H1 (cell line): ENCODE data around the gene DISC1. TPM values are rescaled to one million over a fixed set of nuclear protein-coding genes. Genes with fewer than 3 reads are reported as not detected.

ENCODE experiments used
- CTCF ChIA-PET: fragments of 300-600 bp; sonication (Branson Sonifier 250); formaldehyde crosslinking; loops from one replicate; lab custom pipeline; 2021; ENCODE audit not compliant: partially characterized antibody; lab: Charles Lee
- POLR2A ChIA-PET: fragments of 300-600 bp; sonication (Branson Sonifier 250); formaldehyde crosslinking; loops from one replicate; lab custom pipeline; 2021; ENCODE audit warnings: inconsistent platforms; ENCODE audit not compliant: partially characterized antibody; lab: Charles Lee
- DNase-seq, 2 experiments: peaks; one replicate each; pipeline versions ENCODE4 v3.0.0 to v3.0.0-alpha.2; 2010 to 2022; ENCODE audit warnings: low spot score in 2 of 2, low read depth in 1 of 2, mixed read lengths in 1 of 2
- FAIRE-seq: peaks from 2 replicates; lab custom pipeline; 2011; peaks lifted over from hg19 to GRCh38; lab: Jason Lieb, UNC
- H2AFZ ChIP-seq: 2 replicates; pipeline ENCODE4 v1.8.1; 2012; ENCODE audit warnings: low read length, inconsistent platforms
- H2AK5ac ChIP-seq: 2 replicates; pipeline ENCODE4 v1.6.1; 2013; ENCODE audit warnings: low read depth, low read length
- H2BK120ac ChIP-seq: replicated peaks from 2 replicates; pipeline ENCODE3; 2013; ENCODE audit warnings: low read depth, low read length, inconsistent platforms
- H2BK12ac ChIP-seq: 2 replicates; pipeline ENCODE4 v1.6.1; 2013; ENCODE audit warnings: low read depth, low read length
- H2BK15ac ChIP-seq: 2 replicates; pipeline ENCODE4 v1.6.1; 2013; ENCODE audit warnings: low read length
- H2BK20ac ChIP-seq: 2 replicates; pipeline ENCODE4 v1.6.1; 2013; ENCODE audit warnings: low read length
- H2BK5ac ChIP-seq: 2 replicates; pipeline ENCODE4 v1.6.1; 2013; ENCODE audit warnings: low read depth, low read length
- H3K14ac ChIP-seq: 2 replicates; pipeline ENCODE4 v1.6.1; 2013; ENCODE audit warnings: inconsistent platforms; ENCODE audit not compliant: insufficient read length
- H3K18ac ChIP-seq: 2 replicates; pipeline ENCODE4 v1.6.1; 2013; ENCODE audit warnings: low read length; ENCODE audit errors: extremely low read depth
- H3K23ac ChIP-seq: 2 replicates; pipeline ENCODE4 v1.6.1; 2013; ENCODE audit warnings: inconsistent platforms; ENCODE audit not compliant: insufficient read length
- H3K23me2 ChIP-seq: 2 replicates; pipeline ENCODE4 v1.6.1; 2013; ENCODE audit warnings: low read depth, low read length
- H3K27ac ChIP-seq: 2 replicates; pipeline ENCODE4 v1.6.1; 2011; ENCODE audit warnings: low read depth, low read length, inconsistent platforms
- H3K27me3 ChIP-seq, 4 experiments: replicated peaks in 1 of 4; 1 replicate in 1 of 4; 2 replicates in 3 of 4; pipeline versions ENCODE4 v1.6.1 to v1.8.1; 2011 to 2013; ENCODE audit warnings: low read length in 3 of 4, mild to moderate bottlenecking in 3 of 4, inconsistent platforms in 2 of 4, mixed read lengths in 2 of 4, moderate library complexity in 1 of 4; ENCODE audit not compliant: control insufficient read depth in 3 of 4, insufficient read depth in 3 of 4; ENCODE audit errors: extremely low read depth in 1 of 4
- H3K36me3 ChIP-seq, 4 experiments: 2 replicates each; pipeline versions ENCODE4 v1.6.1 to v1.8.1; 2011 to 2013; ENCODE audit warnings: mild to moderate bottlenecking in 4 of 4, low read length in 3 of 4, moderate library complexity in 2 of 4, control low read depth in 1 of 4, inconsistent platforms in 1 of 4; ENCODE audit not compliant: insufficient read depth in 4 of 4, control insufficient read depth in 2 of 4
- H3K4ac ChIP-seq: replicated peaks from 2 replicates; pipeline ENCODE3; 2013; ENCODE audit warnings: low read length, low read depth, mixed read lengths, inconsistent platforms; ENCODE audit not compliant: insufficient read length
- H3K4me1 ChIP-seq, 4 experiments: replicated peaks in 1 of 4; 1 replicate in 1 of 4; 2 replicates in 3 of 4; pipeline versions ENCODE4 v1.6.1 to v1.8.1; 2011 to 2013; ENCODE audit warnings: low read length in 3 of 4, inconsistent platforms in 2 of 4, mixed read lengths in 1 of 4; ENCODE audit not compliant: insufficient read depth in 4 of 4, control insufficient read depth in 3 of 4
- H3K4me2 ChIP-seq, 2 experiments: 2 replicates each; pipeline versions ENCODE4 v1.6.1 to v1.8.1; 2011 to 2013; ENCODE audit warnings: low read depth in 2 of 2, low read length in 2 of 2, control low read depth in 1 of 2, inconsistent platforms in 1 of 2, mild to moderate bottlenecking in 1 of 2; ENCODE audit not compliant: insufficient read depth in 1 of 2
- H3K4me3 ChIP-seq, 4 experiments: fragments of 200-600, 300-600 bp in 1 of 4; sonication (generic), shearing (Covaris generic), sonication (Bioruptor Twin) in 1 of 4; 2 replicates each; pipeline versions ENCODE4 v1.5.1 to v1.8.1; 2011 to 2016; ENCODE audit warnings: low read length in 4 of 4, low read depth in 3 of 4, control low read depth in 2 of 4, inconsistent platforms in 2 of 4, mild to moderate bottlenecking in 2 of 4, mixed read lengths in 1 of 4, moderate library complexity in 1 of 4; ENCODE audit not compliant: insufficient read depth in 2 of 4; ENCODE audit errors: extremely low read depth in 1 of 4
- H3K56ac ChIP-seq: replicated peaks from 2 replicates; pipeline ENCODE3; 2013; ENCODE audit warnings: low read depth, mild to moderate bottlenecking, mixed read lengths, low read length, inconsistent platforms; ENCODE audit not compliant: insufficient read length
- H3K79me1 ChIP-seq: 2 replicates; pipeline ENCODE4 v1.6.1; 2013; ENCODE audit warnings: low read depth, low read length, control low read depth
- H3K79me2 ChIP-seq, 2 experiments: 2 replicates each; pipeline versions ENCODE4 v1.6.1 to v1.8.1; 2012 to 2013; ENCODE audit warnings: low read length in 2 of 2, mild to moderate bottlenecking in 2 of 2, inconsistent platforms in 1 of 2; ENCODE audit not compliant: insufficient read depth in 2 of 2, control insufficient read depth in 1 of 2
- H3K9ac ChIP-seq, 4 experiments: replicated peaks in 1 of 4; 1 replicate in 1 of 4; 2 replicates in 3 of 4; pipeline versions ENCODE4 v1.6.1 to v1.8.1; 2011 to 2013; ENCODE audit warnings: low read depth in 3 of 4, low read length in 3 of 4, control low read depth in 2 of 4, mild to moderate bottlenecking in 2 of 4, moderate library complexity in 2 of 4, inconsistent platforms in 1 of 4; ENCODE audit errors: extremely low read depth in 1 of 4
- H3K9me3 ChIP-seq, 2 experiments: 2 replicates each; pipeline versions ENCODE4 v1.6.1 to v1.8.1; 2012 to 2013; ENCODE audit warnings: mild to moderate bottlenecking in 2 of 2, moderate library complexity in 2 of 2, control low read depth in 1 of 2, inconsistent platforms in 1 of 2, low read depth in 1 of 2, low read length in 1 of 2, mixed read lengths in 1 of 2; ENCODE audit not compliant: insufficient read depth in 2 of 2
- H4K20me1 ChIP-seq, 2 experiments: replicated peaks in 1 of 2; 2 replicates each; pipeline versions ENCODE3 to v1.8.1; 2011 to 2013; ENCODE audit warnings: inconsistent platforms in 2 of 2, low read length in 2 of 2, mild to moderate bottlenecking in 1 of 2; ENCODE audit not compliant: insufficient read depth in 2 of 2, control insufficient read depth in 1 of 2
- H4K5ac ChIP-seq: 2 replicates; pipeline ENCODE4 v1.6.1; 2013; ENCODE audit warnings: low read length, low read depth, mixed read lengths, inconsistent platforms; ENCODE audit not compliant: insufficient read length
- H4K8ac ChIP-seq: 2 replicates; pipeline ENCODE4 v1.8.0; 2013; ENCODE audit warnings: mild to moderate bottlenecking, moderate library complexity, low read length, inconsistent platforms; ENCODE audit not compliant: insufficient read depth; ENCODE audit errors: extremely low read depth
- H4K91ac ChIP-seq: replicated peaks from 2 replicates; pipeline ENCODE3; 2013; ENCODE audit warnings: low read length, mixed read lengths, inconsistent platforms; ENCODE audit not compliant: insufficient read length
- BACH1 ChIP-seq: IDR thresholded peaks from 2 replicates; pipeline ENCODE4 v1.6.1; 2012; ENCODE audit warnings: low read length, improper control_type of control experiment
- CBX8 ChIP-seq: fragments of 300-800, 300-1000 bp; sonication (generic); IDR thresholded peaks from 2 replicates; pipeline ENCODE4 v1.7.1; 2016; ENCODE audit warnings: low read depth, low read length, borderline replicate concordance
- CHD2 ChIP-seq: IDR thresholded peaks from 2 replicates; pipeline ENCODE4 v1.6.1; 2012; ENCODE audit warnings: low read length, improper control_type of control experiment
- CREB1 ChIP-seq: IDR thresholded peaks from 2 replicates; pipeline ENCODE4 v1.6.1; 2012; ENCODE audit warnings: inconsistent platforms
- CTBP2 ChIP-seq: IDR thresholded peaks from 2 replicates; pipeline ENCODE4 v1.7.0; 2011; ENCODE audit warnings: borderline replicate concordance, mild to moderate bottlenecking, moderate library complexity, mixed read lengths, low read length; ENCODE audit not compliant: insufficient read depth, insufficient read length
- HDAC2 ChIP-seq, 2 experiments: fragments of 300-600 bp in 1 of 2; sonication (generic) in 1 of 2; IDR thresholded peaks; 2 replicates each; pipeline ENCODE4 v1.6.1; 2011 to 2012; ENCODE audit warnings: low read depth in 2 of 2, low read length in 2 of 2, mild to moderate bottlenecking in 2 of 2, moderate library complexity in 2 of 2, borderline replicate concordance in 1 of 2, inconsistent platforms in 1 of 2
- HDAC6 ChIP-seq: IDR thresholded peaks from one replicate; pipeline ENCODE4 v1.7.1; 2012; ENCODE audit warnings: low read depth, mild to moderate bottlenecking, inconsistent platforms, low read length, moderate library complexity
- JUND ChIP-seq: IDR thresholded peaks from 2 replicates; pipeline ENCODE4 v1.6.1; 2011; ENCODE audit warnings: mild to moderate bottlenecking, improper control_type of control experiment, low read length
- KDM5A ChIP-seq: fragments of 200-600 bp; IDR thresholded peaks from 2 replicates; pipeline ENCODE4 v1.7.1; 2012; ENCODE audit warnings: mild to moderate bottlenecking, low read length, inconsistent platforms, mixed read lengths
- MAFK ChIP-seq: IDR thresholded peaks from 2 replicates; pipeline ENCODE4 v1.6.1; 2012; ENCODE audit warnings: low read depth, mild to moderate bottlenecking, improper control_type of control experiment, low read length
- RXRA ChIP-seq: IDR thresholded peaks from 2 replicates; pipeline ENCODE4 v1.6.1; 2011; ENCODE audit warnings: low read depth, mild to moderate bottlenecking, low read length, moderate library complexity; ENCODE audit not compliant: insufficient read depth
- SAP30 ChIP-seq: fragments of 300-600 bp; sonication (generic); IDR thresholded peaks from 2 replicates; pipeline ENCODE4 v1.7.1; 2012; ENCODE audit warnings: low read length, moderate library complexity, mild to moderate bottlenecking, inconsistent platforms; ENCODE audit not compliant: insufficient read depth, insufficient replicate concordance
- SRF ChIP-seq: IDR thresholded peaks from 2 replicates; pipeline ENCODE4 v1.6.1; 2011; ENCODE audit warnings: mild to moderate bottlenecking, low read depth, low read length, moderate library complexity
- WGBS, 2 experiments: shearing (Covaris generic) in 1 of 2; methylation state at CpG; one replicate each; pipeline versions ENCODE4 v1.1.6 to v1.1.7; 2013 to 2015; ENCODE audit warnings: low lambda C conversion rate in 2 of 2, mixed read lengths in 2 of 2, inconsistent platforms in 1 of 2, low coverage in 1 of 2, missing lambda C conversion rate in 1 of 2; ENCODE audit not compliant: insufficient replicate concordance in 2 of 2, insufficient coverage in 1 of 2, insufficient read length in 1 of 2; ENCODE audit errors: extremely low coverage in 1 of 2, missing lambda C conversion rate in 1 of 2; 5-methylcytosine and 5-hydroxymethylcytosine counted together
- polyA plus RNA-seq, 7 experiments: library from polyadenylated mRNA; depleted of rRNA in 3 of 7; stranded (reverse) in 5 of 7; unstranded in 2 of 7; fragments of >200 nt in 5 of 7; fragments of 200-250 nt in 2 of 7; gene quantifications; 1 replicate in 5 of 7; 2 replicates in 1 of 7; 4 replicates in 1 of 7; pipeline versions ENCODE4 v1.2.1 to v1.2.3, GENCODE V29; 2011 to 2013; ENCODE audit warnings: missing spikeins in 2 of 7, mixed read lengths in 2 of 7
- total RNA-seq: library from RNA; stranded (reverse); fragmentation: NEBNext Ultra II Directional; extraction: Animal tissue kit (Norgen Biotek cat#: 25700); gene quantifications from 2 replicates; pipeline ENCODE4 v1.2.1, GENCODE V29; 2021
- TF ChIP-seq, protein P1 (sequence below): IDR thresholded peaks from 2 replicates; pipeline ENCODE4 v1.6.1; 2012; ENCODE audit warnings: inconsistent platforms

The DISC1 gene
- total and polyA plus RNA-seq, 2 of the 8 experiments (the other 6 are each of a cell fraction or from before 2014, with no cell fraction given), result 1.1 to 3.5 TPM

DNA sequence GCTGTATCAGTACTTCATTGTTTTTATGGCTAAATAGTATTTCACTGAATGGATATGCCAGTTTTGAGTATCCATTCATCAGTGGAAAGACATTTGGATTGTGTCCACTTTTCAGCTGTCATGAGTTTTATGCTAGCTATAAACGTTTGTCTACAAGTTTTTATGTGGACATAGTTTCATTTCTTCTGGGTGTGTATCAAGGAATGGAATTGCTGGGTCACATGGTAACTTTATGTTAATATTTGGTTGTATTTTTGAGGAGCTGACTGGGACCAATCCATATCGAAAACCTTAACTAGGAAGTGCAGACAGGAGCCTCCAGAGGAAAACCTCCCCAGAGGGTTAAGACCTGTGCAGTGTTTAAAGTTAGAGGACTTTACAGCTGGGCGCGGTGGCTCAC, 31.8 kb upstream of the DISC1 start:
- no peak overlapping the region for H2BK20ac ChIP-seq
- H2BK120ac ChIP-seq, result no peak overlapping the region
- no peak overlapping the region for H3K14ac ChIP-seq
- no peak overlapping the region for H3K9ac ChIP-seq
- 85% methylated on average over 4 of the region's 4 CpGs; no CpG with 5 or more reads in 1 of the 2 experiments for WGBS, 2 experiments
- no peak overlapping the region for H3K23ac ChIP-seq
- no peak overlapping the region for H2AFZ ChIP-seq
- no peak overlapping the region for H3K56ac ChIP-seq
- H4K91ac ChIP-seq, result no peak overlapping the region
- no peak overlapping the region for H2BK15ac ChIP-seq
- no peak overlapping the region for H3K18ac ChIP-seq
- H3K79me1 ChIP-seq, result no peaks in the 10 kb centered on the region
- H2AK5ac ChIP-seq, result no peak overlapping the region
- no peaks in the 10 kb centered on the region for H3K23me2 ChIP-seq
- H4K20me1 ChIP-seq, result no peaks in the 10 kb centered on the region
- no peaks in the 10 kb centered on the region for H3K36me3 ChIP-seq
- H3K4me3 ChIP-seq, result no peak overlapping the region
- FAIRE-seq (no peak), DNase-seq (no peak)
- no peak overlapping the region for H3K27ac ChIP-seq
- H4K5ac ChIP-seq, result no peak overlapping the region
- no peaks in the 10 kb centered on the region for H3K9me3 ChIP-seq
- no peak overlapping the region for H4K8ac ChIP-seq
- POLR2A ChIA-PET, result no interaction called here
- peaks cover 0 to 3% (median 0%) of the 10 kb centered on the region in 4 experiments; a peak in 3 of 7 replicates for H3K4me1 ChIP-seq
- H3K4ac ChIP-seq, result no peak overlapping the region
- CTCF ChIA-PET, result interaction anchor here (2.2 kb wide), 1 partner anchor 238 kb away, joined by 9 read pairs; no protein-coding TSS in a partner anchor
- H3K27me3 ChIP-seq, result peaks cover 0 to 1% (median 0%) of the 10 kb centered on the region in 4 experiments; a peak in 1 of 7 replicates
- H2BK12ac ChIP-seq, result no peak overlapping the region
- no peak overlapping the region for H2BK5ac ChIP-seq
- no peak overlapping the region for H3K4me2 ChIP-seq
- no peaks in the 10 kb centered on the region for H3K79me2 ChIP-seq
- TF ChIP-seq SRF (no peak), MAFK (no peak), CREB1 (no peak), HDAC6 (no peak), RXRA (no peak), CBX8 (no peak), BACH1 (no peak), KDM5A (no peak), HDAC2 (IDR thresholded peaks at IDR 0.05; ENCODE audit: borderline replicate concordance in 1 of 2, low read depth in 2 of 2, low read length in 2 of 2) (no peak), CTBP2 (no peak), JUND (no peak), CHD2 (no peak), SAP30 (no peak)
- TF ChIP-seq, protein P1, sequence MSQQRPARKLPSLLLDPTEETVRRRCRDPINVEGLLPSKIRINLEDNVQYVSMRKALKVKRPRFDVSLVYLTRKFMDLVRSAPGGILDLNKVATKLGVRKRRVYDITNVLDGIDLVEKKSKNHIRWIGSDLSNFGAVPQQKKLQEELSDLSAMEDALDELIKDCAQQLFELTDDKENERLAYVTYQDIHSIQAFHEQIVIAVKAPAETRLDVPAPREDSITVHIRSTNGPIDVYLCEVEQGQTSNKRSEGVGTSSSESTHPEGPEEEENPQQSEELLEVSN, result no peak
